ENCODE results near the gene TAS1R2. TPM values are rescaled to one million over a fixed set of nuclear protein-coding genes. Genes with fewer than 3 reads are reported as not detected.

TAS1R2 gene
- total RNA-seq, 1 donor from 2014 or later: not detected

DNA sequence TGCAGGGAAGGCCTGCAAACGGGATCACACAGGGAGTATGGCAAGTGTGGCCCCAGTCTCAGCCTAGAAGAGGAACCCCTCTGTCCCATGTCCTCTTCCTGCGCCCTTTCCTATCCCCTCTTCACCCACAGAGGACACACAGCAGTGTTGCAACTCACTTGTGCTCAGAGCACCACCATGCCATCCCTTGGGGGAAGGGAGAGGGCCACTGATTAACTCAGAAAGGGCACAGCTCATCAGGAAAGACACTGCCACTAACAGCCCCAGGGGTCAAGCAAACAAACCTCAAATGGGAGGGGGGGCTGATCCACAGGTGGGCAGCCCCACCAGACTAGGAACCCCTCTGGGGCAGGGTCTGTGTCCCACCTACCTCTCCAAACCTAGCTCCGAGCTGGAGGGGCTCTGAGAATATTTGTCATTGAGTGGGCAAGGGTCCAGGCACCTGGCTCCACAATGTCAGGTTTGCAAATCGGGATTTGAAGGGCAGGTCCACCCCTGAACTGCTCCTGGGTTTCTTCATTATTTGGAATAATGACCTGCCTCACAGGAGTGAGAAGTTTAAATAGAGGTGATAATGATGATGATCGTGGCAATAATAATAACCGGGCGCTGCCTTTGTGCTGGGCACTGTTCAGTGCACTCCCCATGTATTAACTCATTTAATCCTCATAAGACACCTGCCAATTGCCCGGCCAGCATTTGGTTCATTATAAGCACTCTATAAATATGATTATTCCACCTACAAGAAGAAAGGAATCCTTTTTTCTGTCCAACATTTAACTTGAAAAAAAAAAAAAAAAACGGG lies 41.9 kb upstream of the TAS1R2 start:
- Mint-ChIP-seq H3K4me3 (ENCODE audit: unreplicated experiment) (peak overlapping the region; percentile 97), H3K27me3 (ENCODE audit: low read depth, unreplicated experiment) (no peaks in the 10 kb centered on the region), H3K36me3 (ENCODE audit: low read depth, unreplicated experiment) (peaks cover 8% of the 10 kb centered on the region), H3K4me1 (ENCODE audit: low read depth, unreplicated experiment) (no peaks in the 10 kb centered on the region), H3K27ac (ENCODE audit: unreplicated experiment) (peak overlapping the region; percentile 94), H3K9me3 (ENCODE audit: unreplicated experiment) (no peaks in the 10 kb centered on the region)
- Histone ChIP-seq H3K4me2 (ENCODE audit: low read length) (peak overlapping the region; percentile 96), H3K79me2 (ENCODE audit: insufficient read depth, low read length) (peaks cover 8% of the 10 kb centered on the region), H3K27ac (ENCODE audit: low read depth, low read length) (no peak overlapping the region), H3K9ac (ENCODE audit: low read length) (peak overlapping the region; percentile 90), H3K9me3 (ENCODE audit: insufficient read depth, low read depth, low read length) (no peaks in the 10 kb centered on the region), H2AFZ (ENCODE audit: low read depth, low read length) (no peak overlapping the region), H3K4me3 (ENCODE audit: insufficient read depth, low read depth, low read length) (peak overlapping the region; percentile 79), H3K36me3 (ENCODE audit: insufficient read depth, low read length) (peaks cover 7% of the 10 kb centered on the region), H3K27me3 (ENCODE audit: insufficient read depth, low read length) (no peaks in the 10 kb centered on the region), H3K4me1 (ENCODE audit: insufficient read depth, low read length) (peaks cover 14% of the 10 kb centered on the region), H4K20me1 (ENCODE audit: insufficient read depth, low read length) (peaks cover 30% of the 10 kb centered on the region)
- FAIRE-seq: no peak
- DNase-seq (ENCODE audit: low read depth): no peak
- TF ChIP-seq, protein P1, sequence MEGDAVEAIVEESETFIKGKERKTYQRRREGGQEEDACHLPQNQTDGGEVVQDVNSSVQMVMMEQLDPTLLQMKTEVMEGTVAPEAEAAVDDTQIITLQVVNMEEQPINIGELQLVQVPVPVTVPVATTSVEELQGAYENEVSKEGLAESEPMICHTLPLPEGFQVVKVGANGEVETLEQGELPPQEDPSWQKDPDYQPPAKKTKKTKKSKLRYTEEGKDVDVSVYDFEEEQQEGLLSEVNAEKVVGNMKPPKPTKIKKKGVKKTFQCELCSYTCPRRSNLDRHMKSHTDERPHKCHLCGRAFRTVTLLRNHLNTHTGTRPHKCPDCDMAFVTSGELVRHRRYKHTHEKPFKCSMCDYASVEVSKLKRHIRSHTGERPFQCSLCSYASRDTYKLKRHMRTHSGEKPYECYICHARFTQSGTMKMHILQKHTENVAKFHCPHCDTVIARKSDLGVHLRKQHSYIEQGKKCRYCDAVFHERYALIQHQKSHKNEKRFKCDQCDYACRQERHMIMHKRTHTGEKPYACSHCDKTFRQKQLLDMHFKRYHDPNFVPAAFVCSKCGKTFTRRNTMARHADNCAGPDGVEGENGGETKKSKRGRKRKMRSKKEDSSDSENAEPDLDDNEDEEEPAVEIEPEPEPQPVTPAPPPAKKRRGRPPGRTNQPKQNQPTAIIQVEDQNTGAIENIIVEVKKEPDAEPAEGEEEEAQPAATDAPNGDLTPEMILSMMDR (IDR thresholded peaks at IDR 0.05; ENCODE audit: insufficient read depth, low read depth, low read length): no peak
- TF ChIP-seq EZH2 (IDR thresholded peaks at IDR 0.05; ENCODE audit: insufficient read depth, low read length): no peak

DNA sequence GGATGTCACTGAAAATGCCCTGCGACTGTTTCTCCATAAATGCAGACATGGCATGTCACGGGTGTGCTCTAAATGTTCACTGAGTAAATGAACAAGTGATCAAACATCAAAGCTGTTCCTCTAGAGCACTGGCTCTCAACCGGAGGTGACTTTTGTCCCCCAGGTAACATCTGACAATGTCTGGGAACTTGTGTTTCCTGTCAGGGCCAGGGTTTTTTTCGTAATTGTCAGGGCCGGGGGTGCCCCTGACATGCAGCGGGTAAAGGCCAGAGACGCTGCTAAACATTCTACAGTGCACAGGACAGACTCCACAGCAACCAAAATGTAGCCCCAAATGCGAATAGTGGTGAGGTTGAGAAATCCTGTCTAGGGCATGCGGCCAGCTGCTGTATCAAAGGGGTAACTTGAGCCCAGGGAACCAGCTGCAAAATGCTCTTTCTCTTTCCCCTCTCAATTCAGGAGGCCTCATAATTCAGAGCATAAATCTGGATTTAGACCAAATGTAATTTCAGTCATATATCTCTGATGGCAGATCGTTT lies 40.9 kb upstream of the TAS1R2 start:
- no peak for FAIRE-seq
- H3K4me3 Mint-ChIP-seq (ENCODE audit: unreplicated experiment): no peak overlapping the region
- no peak for DNase-seq (ENCODE audit: low read depth)

More for the DNA sequence above, 40.9 kb upstream of the TAS1R2 start:
- H2AFZ ChIP-seq (ENCODE audit: low read depth, low read length): no peak overlapping the region
- Mint-ChIP-seq H3K27me3 (ENCODE audit: low read depth, unreplicated experiment) (no peaks in the 10 kb centered on the region), H3K9me3 (ENCODE audit: unreplicated experiment) (no peaks in the 10 kb centered on the region), H3K27ac (ENCODE audit: unreplicated experiment) (no peak overlapping the region), H3K4me1 (ENCODE audit: low read depth, unreplicated experiment) (no peaks in the 10 kb centered on the region), H3K36me3 (ENCODE audit: low read depth, unreplicated experiment) (peaks cover 8% of the 10 kb centered on the region)
- no peak for TF ChIP-seq EZH2 (IDR thresholded peaks at IDR 0.05; ENCODE audit: insufficient read depth, low read length)
- TF ChIP-seq, protein P1 (IDR thresholded peaks at IDR 0.05; ENCODE audit: insufficient read depth, low read depth, low read length): no peak
- H3K27me3 ChIP-seq (ENCODE audit: insufficient read depth, low read length): no peaks in the 10 kb centered on the region
- no peak overlapping the region for H3K4me2 ChIP-seq (ENCODE audit: low read length)
- no peak overlapping the region for H3K9ac ChIP-seq (ENCODE audit: low read length)
- H3K79me2 ChIP-seq (ENCODE audit: insufficient read depth, low read length): no peaks in the 10 kb centered on the region
- H3K4me3 ChIP-seq (ENCODE audit: insufficient read depth, low read depth, low read length): no peak overlapping the region
- H3K27ac ChIP-seq (ENCODE audit: low read depth, low read length): no peak overlapping the region
- peaks cover 14% of the 10 kb centered on the region for H3K4me1 ChIP-seq (ENCODE audit: insufficient read depth, low read length)
- no peaks in the 10 kb centered on the region for H3K9me3 ChIP-seq (ENCODE audit: insufficient read depth, low read depth, low read length)
- peaks cover 23% of the 10 kb centered on the region for H4K20me1 ChIP-seq (ENCODE audit: insufficient read depth, low read length)
- H3K36me3 ChIP-seq (ENCODE audit: insufficient read depth, low read length): no peaks in the 10 kb centered on the region
